UCSD-AML1 (cell line): ENCODE data around the gene TNRC6C.
"Not testable (repeated sequence)": the region's sequence is repeated elsewhere in the genome, so short reads cannot be mapped to it uniquely, and the experiment has no call there.

ENCODE experiments used
- DNase-seq: peaks from one replicate; lab custom pipeline; 2025; ENCODE audit not compliant: unreplicated experiment; lab: John Stamatoyannopoulos, UW

TNRC6C gene

GRCh38 chr17:77929871-77930436 is 28.5 kb upstream of the TNRC6C start:
- no peak for DNase-seq

DNA sequence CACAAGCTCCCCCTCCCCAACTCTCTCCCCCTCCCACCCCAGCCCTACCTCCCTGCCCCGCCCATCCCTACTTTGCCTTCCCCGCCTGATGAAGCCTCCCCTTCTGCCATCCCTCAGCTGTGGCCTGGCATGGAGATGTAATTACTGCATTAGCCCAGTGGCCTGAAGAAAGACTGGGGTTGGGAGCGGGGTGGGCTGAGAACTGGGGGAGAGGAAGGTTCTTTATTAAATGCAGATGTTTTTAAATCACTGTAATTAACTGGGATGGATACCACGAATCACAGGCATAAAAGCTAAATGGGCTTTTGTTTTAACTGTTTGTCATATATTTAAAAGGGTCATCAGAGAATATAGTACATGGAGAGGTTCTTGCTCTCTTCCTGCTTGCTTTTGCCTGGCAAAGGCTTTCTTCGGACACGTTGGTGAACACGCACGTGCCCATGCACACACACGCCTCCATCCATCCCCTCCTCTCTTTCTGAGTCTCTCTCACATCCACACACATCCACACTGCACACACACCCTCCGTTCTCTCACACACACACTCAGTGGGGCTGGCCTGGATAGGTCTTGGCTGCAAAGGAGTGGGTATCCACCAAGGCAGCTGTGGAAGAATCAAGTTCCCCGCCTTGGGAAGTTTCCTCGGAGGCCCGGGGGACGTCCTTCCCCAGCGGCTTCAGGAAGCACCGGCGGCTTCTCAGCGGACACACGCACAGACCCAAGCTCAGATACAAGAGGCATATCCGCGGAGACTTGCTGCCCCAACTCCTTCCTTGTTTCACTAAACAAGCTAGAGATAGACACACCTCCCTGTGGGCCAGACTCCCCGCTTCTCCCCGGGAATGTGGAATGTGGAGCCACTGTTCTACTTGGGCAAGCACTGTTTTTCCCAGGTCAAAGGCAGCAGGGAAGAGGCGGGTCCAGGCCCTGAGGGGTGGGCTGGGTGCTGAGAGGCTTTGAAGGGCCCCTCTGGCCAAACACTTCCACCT is 27.4 kb upstream of the TNRC6C start:
- no peak for DNase-seq

DNA sequence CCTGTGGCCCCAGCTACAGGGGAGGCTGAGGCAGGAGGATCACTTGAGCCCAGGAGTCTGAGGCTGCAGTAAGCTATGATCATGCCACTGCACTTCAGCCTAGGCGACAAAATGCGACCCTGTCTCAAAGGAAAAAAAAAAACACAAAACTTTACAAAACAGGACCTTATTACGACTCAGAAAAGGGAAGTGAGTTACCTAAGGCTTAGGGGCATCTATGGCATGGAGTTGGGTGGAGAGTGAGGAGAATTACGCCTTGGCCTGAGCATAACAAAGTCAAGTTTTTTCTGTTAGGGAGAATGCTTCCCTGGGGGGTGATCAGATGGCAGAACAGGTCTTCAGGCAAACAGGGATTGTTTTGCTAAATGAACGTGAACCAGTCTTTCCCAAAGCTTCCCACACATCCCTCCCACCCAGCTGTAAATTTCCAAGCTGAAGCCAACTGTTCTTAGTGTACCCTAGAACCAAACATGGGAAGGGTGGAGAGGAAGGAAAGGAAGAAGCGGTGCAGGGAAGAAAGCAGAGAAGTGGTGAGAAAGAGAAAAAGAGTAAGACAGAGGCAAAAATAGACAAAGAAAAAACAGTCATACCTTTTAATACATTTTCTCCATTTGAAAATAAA is 24.6 kb upstream of the TNRC6C start:
- no peak for DNase-seq

DNA sequence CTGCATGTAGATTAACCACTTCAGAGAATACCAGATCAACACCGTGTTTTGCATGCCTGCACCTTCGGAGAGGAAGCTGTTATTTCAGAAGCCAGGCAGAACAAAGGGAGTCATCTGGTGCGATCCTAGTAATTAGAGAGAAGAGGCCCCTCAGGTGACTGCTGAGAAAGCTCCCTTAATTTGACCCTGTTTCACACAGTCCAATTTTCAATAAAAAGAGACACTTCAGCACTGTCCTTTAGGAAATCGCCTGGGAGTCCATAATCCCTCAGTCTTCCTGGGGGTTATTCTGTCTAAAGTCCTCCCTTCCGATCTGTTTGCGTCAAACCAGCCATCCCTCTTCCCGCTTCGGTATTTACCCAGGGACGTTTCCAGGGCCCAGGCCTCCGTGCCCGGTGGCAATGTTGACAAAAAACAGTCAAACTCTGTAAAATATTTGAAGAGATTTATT is 23.4 kb upstream of the TNRC6C start:
- DNase-seq: no peak

GRCh38 chr17:77935744-77936143 is 22.8 kb upstream of the TNRC6C start:
- not testable (repeated sequence) for DNase-seq

- no peak for DNase-seq
These were observed 21.6 kb upstream of the TNRC6C start for GRCh38 chr17:77936881-77937280.

- DNase-seq: no peak
These were observed 17.5 kb upstream of the TNRC6C start for GRCh38 chr17:77941004-77941403.

DNA sequence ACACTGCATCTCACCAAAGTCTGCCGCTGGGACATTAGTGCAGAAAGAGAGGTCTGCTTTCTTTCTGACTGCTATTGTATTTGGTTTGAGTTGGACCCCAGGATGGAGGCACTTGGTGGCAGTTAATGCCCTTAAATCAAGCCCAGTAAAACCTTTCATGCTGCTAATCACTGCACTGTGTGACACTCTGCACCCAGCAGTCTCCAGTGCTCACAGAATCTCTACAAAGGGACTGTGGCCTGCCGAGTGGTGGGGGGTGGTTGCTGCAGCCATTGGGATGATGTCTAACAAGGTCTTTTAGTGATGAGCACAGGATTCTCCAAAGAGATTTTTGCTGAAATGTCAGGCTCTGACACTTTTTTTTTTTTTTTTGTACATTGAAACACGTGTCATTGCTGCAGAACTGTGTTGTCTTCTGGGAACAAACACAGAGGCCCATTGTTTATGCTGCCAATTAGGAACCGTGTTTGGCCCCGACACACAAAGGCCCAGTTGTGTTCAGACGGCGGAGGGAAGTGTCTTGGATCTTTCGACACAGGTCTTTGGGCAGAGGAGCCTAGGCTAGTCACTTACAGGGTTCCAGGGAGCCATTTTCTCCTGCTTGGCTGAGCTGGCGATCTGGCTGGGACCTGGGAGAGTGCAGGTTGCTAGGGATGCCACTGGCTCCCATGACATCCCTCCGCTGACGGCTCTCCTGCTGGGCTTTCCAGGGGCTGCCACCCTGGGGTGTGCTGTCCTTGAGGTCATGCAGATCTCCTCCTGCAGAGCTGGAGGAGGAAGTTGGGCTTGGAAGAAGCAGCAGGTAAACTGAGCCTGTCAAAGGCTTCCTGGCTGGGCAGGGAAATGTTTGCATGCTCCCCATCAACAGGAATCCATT is 16.2 kb upstream of the TNRC6C start:
- DNase-seq: no peak

- DNase-seq: no peak
These were observed 14.5 kb upstream of the TNRC6C start for GRCh38 chr17:77943971-77944370.

GRCh38 chr17:77944390-77945222 is 13.9 kb upstream of the TNRC6C start:
- no peak for DNase-seq

GRCh38 chr17:77946900-77947645 is 11.4 kb upstream of the TNRC6C start:
- DNase-seq: no peak

- DNase-seq: no peak
These were observed 9.8 kb upstream of the TNRC6C start for GRCh38 chr17:77948690-77949114.

DNA sequence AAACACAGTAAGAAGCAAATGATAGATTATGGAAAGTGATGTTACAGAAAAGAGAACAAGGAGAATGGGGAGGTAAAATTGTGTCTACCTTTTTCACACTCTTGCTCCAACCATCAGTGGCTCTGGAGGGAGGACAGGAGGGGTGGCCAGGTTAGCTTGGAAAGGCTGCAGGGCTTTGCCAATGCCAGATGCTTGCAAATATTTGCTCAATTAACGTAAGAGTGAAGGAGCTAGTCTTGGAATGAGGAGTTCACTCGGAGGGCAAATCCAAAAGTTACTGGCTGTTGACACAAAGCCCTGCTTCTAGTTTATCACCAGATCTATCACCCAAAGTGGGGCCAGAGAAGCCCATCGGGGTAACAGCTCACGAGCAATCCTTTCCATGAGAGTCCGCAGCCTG is 7.4 kb upstream of the TNRC6C start:
- DNase-seq: no peak

DNA sequence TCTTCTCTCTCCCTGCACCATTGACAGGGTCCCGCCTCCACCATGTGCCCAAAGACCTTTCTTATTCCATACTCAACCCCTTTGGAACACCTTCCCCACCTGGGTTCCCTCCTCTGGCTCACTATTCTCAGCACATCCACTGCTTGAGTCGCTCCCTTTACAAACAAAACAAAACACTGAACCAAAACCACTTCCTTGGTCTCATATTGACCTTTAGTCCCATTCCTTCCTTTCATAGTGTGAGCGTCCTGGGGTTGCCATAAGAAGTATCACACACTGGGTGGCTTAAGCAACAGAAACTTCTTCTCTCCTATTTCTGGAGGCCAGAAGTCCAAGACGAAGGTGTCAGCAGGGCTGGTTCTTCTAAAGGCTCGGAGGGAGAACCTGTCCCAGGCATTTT is 6.1 kb upstream of the TNRC6C start:
- no peak for DNase-seq

- no peak for DNase-seq
These were observed 1.2 kb upstream of the TNRC6C start for GRCh38 chr17:77957235-77957856.

DNA sequence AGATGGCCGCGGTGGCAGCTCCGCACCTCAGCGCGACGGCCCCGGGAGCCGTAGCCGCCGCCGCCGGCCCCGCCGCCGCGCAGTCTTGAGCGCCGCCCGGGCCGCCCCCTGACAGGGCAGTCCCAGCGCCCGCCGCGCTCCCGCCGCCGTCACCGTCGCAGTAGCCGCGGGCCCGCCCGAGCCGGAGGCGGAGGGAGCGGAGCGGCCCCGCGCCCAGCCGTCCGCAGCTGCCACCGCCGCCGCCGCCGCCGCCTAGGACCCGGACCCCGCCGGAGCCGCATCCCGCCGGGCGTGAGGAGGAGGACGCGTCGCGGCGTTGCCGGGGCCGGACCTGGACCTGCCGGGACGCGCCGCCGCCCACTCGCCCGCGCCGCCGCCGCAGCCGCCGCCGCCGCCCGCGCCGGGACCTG is 218 bp downstream of the TNRC6C start:
- DNase-seq: no peak

DNA sequence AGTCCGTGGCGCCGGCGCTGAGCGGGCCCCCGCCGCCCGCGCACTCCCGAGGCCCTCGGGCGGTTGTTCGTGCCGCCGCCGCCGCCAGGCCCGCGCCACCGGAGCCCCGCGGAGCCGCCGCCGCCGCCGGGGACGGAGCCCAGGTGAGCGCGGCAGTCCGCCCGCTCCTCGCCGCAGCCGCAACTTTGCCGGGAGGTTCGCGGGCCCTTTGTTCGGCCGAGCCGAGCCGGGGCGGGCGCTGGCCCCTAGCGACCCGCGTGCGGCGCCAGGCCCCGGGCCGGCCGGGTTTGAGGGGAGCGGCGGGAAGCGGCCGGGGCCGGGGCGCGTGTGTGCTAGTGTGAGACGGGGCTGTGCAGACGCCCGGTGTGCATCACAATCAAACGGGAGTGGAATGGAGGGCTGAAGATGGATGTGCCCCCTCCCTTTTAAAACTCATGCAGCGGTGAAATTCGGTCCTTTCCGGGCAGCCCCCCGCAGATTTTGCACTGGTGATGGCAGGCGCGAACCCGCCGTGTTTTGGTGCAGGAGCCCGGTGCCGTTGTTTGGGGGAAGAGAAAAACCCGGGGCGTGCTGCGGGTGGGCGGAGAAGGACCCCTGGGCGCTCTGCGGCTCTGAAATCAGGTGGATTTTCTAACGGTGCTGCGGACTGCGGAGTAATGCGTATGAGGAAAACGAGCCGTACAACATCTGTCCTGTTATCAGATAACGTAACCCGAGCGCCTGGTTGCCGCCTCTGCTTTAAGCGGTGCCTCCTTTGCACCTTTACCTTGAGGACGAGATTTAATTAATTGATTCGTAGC is 823 bp downstream of the TNRC6C start:
- DNase-seq: no peak

GRCh38 chr17:77959926-77960521 is 1.5 kb downstream of the TNRC6C start:
- DNase-seq: no peak
